BE2C (cell line): ENCODE data around the gene TNIP3.

Source experiments
- DNase-seq: peaks from one replicate; pipeline ENCODE4 v3.0.0-alpha.2; 2020
- H3K27me3 ChIP-seq: fragments of 250-450 bp; sonication (Bioruptor Pico); 2 replicates; pipeline ENCODE4 v1.5.1; 2020; ENCODE audit warnings: mild to moderate bottlenecking
- H3K36me3 ChIP-seq: fragments of 250-450 bp; sonication (Bioruptor Pico); 2 replicates; pipeline ENCODE4 v1.5.1; 2020; ENCODE audit warnings: mild to moderate bottlenecking
- H3K4me1 ChIP-seq: fragments of 250-450 bp; sonication (Bioruptor Pico); 2 replicates; pipeline ENCODE4 v1.5.1; 2020
- H3K4me3 ChIP-seq: 2 replicates; pipeline ENCODE4 v1.5.1; 2011; ENCODE audit warnings: low read depth, low read length
- H3K9me3 ChIP-seq: fragments of 250-450 bp; sonication (Bioruptor Pico); 2 replicates; pipeline ENCODE4 v1.5.1; 2020
- TF ChIP-seq, protein P1 (sequence below): IDR thresholded peaks from 2 replicates; pipeline ENCODE4 v1.5.1; 2012; ENCODE audit warnings: mild to moderate bottlenecking, low read depth, low read length

The TNIP3 gene

DNA sequence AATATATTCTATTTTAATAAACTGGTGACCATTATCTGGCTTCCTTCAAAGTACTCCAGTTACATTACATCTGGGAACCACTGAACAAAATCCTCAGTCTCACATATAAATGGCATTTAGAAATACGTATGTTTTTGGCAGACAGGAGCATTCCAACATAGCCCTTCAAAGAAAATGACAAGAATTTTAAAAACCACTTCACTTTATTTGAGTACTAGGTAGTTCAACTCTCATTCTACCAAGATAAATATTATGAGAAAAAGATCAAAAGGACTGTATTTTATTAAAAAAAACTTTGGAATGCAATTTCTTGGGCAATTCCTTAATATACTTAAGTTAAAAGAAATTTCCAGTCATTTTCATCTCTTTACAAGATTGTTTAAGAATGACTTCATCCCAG, 17.6 kb downstream of the TNIP3 start:
- no peak for DNase-seq
- no peaks in the 10 kb centered on the region for H3K36me3 ChIP-seq
- no peak overlapping the region for H3K4me3 ChIP-seq
- H3K9me3 ChIP-seq: no peaks in the 10 kb centered on the region
- no peaks in the 10 kb centered on the region for H3K4me1 ChIP-seq
- H3K27me3 ChIP-seq: no peaks in the 10 kb centered on the region; the same call in 1 of the 2 replicates
- TF ChIP-seq, protein P1, sequence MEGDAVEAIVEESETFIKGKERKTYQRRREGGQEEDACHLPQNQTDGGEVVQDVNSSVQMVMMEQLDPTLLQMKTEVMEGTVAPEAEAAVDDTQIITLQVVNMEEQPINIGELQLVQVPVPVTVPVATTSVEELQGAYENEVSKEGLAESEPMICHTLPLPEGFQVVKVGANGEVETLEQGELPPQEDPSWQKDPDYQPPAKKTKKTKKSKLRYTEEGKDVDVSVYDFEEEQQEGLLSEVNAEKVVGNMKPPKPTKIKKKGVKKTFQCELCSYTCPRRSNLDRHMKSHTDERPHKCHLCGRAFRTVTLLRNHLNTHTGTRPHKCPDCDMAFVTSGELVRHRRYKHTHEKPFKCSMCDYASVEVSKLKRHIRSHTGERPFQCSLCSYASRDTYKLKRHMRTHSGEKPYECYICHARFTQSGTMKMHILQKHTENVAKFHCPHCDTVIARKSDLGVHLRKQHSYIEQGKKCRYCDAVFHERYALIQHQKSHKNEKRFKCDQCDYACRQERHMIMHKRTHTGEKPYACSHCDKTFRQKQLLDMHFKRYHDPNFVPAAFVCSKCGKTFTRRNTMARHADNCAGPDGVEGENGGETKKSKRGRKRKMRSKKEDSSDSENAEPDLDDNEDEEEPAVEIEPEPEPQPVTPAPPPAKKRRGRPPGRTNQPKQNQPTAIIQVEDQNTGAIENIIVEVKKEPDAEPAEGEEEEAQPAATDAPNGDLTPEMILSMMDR: no peak

- no peak for DNase-seq
- H3K4me1 ChIP-seq: no peaks in the 10 kb centered on the region
Observed at GRCh38 chr4:121145430-121145829, 18.7 kb downstream of the TNIP3 start.

DNA sequence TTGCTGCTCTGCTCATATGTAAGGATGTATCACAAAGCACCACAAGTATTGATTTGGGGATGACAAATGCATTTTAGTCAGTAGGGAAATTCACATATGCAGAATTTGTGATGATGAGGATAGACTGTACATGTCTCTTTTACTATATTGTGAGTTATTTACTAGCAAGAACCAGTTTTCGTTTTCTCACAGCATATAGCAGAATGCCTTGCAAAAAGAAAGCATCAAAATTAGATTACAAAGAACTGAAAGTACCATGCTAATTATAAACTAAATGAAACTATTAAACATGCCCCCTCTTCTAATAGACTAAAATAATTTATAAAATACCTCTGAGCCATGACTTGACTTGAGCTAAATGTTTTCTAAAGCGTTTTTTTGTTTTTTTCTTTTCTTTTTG, 20.1 kb downstream of the TNIP3 start:
- no peak for DNase-seq
- TF ChIP-seq, protein P1: no peak
- Histone ChIP-seq H3K36me3 (no peaks in the 10 kb centered on the region), H3K9me3 (no peaks in the 10 kb centered on the region), H3K4me3 (no peak overlapping the region), H3K4me1 (no peaks in the 10 kb centered on the region), H3K27me3 (no peaks in the 10 kb centered on the region; the same call in 1 of the 2 replicates)

More at GRCh38 chr4:121145430-121145829, 18.7 kb downstream of the TNIP3 start:
- no peaks in the 10 kb centered on the region for H3K9me3 ChIP-seq
- no peaks in the 10 kb centered on the region for H3K36me3 ChIP-seq
- TF ChIP-seq, protein P1: no peak
- no peak overlapping the region for H3K4me3 ChIP-seq
- H3K27me3 ChIP-seq: no peaks in the 10 kb centered on the region; the same call in 1 of the 2 replicates

- no peaks in the 10 kb centered on the region; the same call in 1 of the 2 replicates for H3K27me3 ChIP-seq
- no peaks in the 10 kb centered on the region for H3K9me3 ChIP-seq
- no peaks in the 10 kb centered on the region for H3K4me1 ChIP-seq
- no peak overlapping the region for H3K4me3 ChIP-seq
- no peak for DNase-seq
- no peaks in the 10 kb centered on the region for H3K36me3 ChIP-seq
- TF ChIP-seq, protein P1: no peak
Observed at GRCh38 chr4:121143131-121143530, 21.0 kb downstream of the TNIP3 start.

DNA sequence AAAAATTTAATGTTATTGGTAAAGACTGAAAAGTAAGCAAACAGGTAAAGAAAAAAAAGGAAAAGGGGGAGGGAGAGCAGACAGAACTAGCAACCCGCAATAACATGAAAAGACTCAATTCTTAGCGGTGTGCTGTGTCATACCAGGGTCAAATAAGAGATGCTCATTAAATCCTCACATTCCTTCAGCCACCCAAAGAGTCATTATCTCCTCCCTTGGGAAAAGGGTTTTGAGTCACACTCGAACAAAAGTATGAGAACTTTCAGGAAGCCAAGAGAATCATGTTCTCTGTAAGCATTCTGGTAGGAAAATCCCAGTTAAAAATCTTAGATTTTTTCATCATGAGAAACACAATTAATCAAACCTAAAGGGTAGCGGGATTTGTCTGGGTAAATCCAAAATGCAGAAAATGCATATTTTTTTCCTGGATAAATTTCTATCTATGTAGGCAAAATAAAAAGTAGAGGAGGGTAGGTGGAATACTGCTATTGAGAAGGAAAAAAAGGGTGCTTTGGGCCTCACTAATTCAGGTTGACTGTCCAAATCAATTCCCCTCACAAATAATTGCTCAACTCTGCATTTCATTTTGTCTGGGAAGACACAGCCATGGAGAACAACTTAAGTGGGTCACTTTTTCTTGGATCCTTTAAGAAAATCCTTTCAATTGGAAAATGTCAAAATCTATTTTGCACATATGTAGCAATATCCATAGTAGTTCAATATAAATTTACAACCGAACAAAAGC, 23.2 kb downstream of the TNIP3 start:
- TF ChIP-seq, protein P1: no peak
- Histone ChIP-seq H3K4me1 (no peaks in the 10 kb centered on the region), H3K36me3 (no peaks in the 10 kb centered on the region), H3K4me3 (no peak overlapping the region), H3K27me3 (no peaks in the 10 kb centered on the region), H3K9me3 (no peaks in the 10 kb centered on the region)
- DNase-seq: no peak

GRCh38 chr4:121139533-121140222, 24.4 kb downstream of the TNIP3 start:
- no peaks in the 10 kb centered on the region for H3K9me3 ChIP-seq
- no peaks in the 10 kb centered on the region for H3K27me3 ChIP-seq
- TF ChIP-seq, protein P1: no peak
- no peaks in the 10 kb centered on the region for H3K36me3 ChIP-seq
- no peak overlapping the region for H3K4me3 ChIP-seq
- no peaks in the 10 kb centered on the region for H3K4me1 ChIP-seq
- DNase-seq: no peak
